Activated naive CD4-positive, alpha-beta T cell treated with anti-CD3 and anti-CD28 coated beads for 36 hours (primary cell): Measurements from ENCODE around the gene LDLRAD3. TPM values are rescaled to one million over a fixed set of nuclear protein-coding genes. Genes with fewer than 3 reads are reported as not detected.

Experiments used
- CTCF ChIA-PET: fragments of 350-600 bp; sonication (Branson Sonifier 250); formaldehyde crosslinking; loops from one replicate; lab custom pipeline; 2021; ENCODE audit warnings: antibody characterized with exemption; lab: Charles Lee
- DNase-seq: peaks from one replicate; pipeline ENCODE4 v3.0.0-alpha.2; 2020
- H3K27ac Mint-ChIP-seq: one replicate; pipeline ENCODE4 v1.8.0; 2021; ENCODE audit warnings: mild to moderate bottlenecking, mixed read lengths
- H3K27me3 Mint-ChIP-seq: one replicate; pipeline ENCODE4 v1.8.0; 2021; ENCODE audit warnings: low read depth, mixed read lengths
- H3K36me3 Mint-ChIP-seq: one replicate; pipeline ENCODE4 v1.8.0; 2021; ENCODE audit warnings: low read depth, mixed read lengths
- H3K4me1 Mint-ChIP-seq: one replicate; pipeline ENCODE4 v1.8.0; 2021; ENCODE audit warnings: low read depth, mixed read lengths
- H3K4me3 Mint-ChIP-seq: one replicate; pipeline ENCODE4 v1.8.0; 2021; ENCODE audit warnings: mild to moderate bottlenecking, moderate library complexity, mixed read lengths
- H3K9me3 Mint-ChIP-seq: one replicate; pipeline ENCODE4 v1.8.0; 2021; ENCODE audit warnings: mixed read lengths
- intact Hi-C: fragments of 100-400 bp; cut with micrococcal nuclease; formaldehyde crosslinking; loops from one replicate; pipeline ENCODE4 v1.15.1; 2023
- total RNA-seq, 2 experiments: library from RNA; stranded (reverse); gene quantifications; one replicate each; pipeline ENCODE4 v1.2.3, GENCODE V29; 2021

Gene LDLRAD3
- total RNA-seq, 2 experiments from 2014 or later, result 0.17 to 0.22 TPM

- Mint-ChIP-seq H3K36me3 (no peaks in the 10 kb centered on the region), H3K4me3 (no peak overlapping the region), H3K9me3 (peaks cover 8% of the 10 kb centered on the region), H3K27ac (no peak overlapping the region), H3K27me3 (peaks cover 4% of the 10 kb centered on the region), H3K4me1 (no peaks in the 10 kb centered on the region)
- CTCF ChIA-PET, result no interaction called here
- no peak for DNase-seq
- intact Hi-C loops, result no loop called here
These were observed 279.2 kb downstream of the LDLRAD3 start for GRCh38 chr11:36222831-36223635.

DNA sequence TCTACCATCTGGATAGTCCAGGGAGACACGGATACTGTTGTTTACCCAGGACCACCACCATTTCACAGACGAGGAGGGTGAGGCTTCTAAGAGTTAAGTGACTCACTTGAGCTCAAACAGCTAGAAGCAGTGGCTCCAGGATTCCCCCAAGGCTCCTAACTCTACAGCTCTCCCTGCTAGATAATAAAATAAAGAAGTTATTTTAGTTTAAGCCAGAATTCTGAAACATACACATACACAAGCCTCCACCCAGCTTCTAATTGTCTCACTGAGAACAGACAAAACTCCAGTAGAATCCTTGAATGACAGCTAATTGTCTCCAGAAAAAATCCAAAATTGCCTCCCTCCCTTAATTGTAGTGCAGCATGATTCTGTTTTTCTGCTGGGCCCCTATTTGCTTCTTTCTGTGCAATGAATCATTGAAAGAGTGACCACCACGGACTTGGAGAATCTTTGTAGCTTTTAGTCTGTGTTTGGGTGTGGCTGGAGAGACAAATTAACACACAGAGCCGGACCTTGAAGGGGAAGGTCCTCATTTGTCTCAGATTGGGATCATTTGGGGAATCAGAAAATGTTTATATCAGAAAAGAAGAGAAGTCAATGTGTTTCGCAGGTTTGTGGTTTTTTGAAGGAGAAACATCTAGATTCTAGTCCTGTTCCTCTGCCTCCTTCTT, 280.5 kb downstream of the LDLRAD3 start:
- Mint-ChIP-seq H3K36me3 (no peaks in the 10 kb centered on the region), H3K9me3 (peaks cover 8% of the 10 kb centered on the region), H3K27ac (no peak overlapping the region), H3K27me3 (peaks cover 4% of the 10 kb centered on the region), H3K4me3 (no peak overlapping the region), H3K4me1 (no peaks in the 10 kb centered on the region)
- no peak for DNase-seq
- intact Hi-C loops, result no loop called here
- CTCF ChIA-PET, result no interaction called here

- no peaks in the 10 kb centered on the region for H3K4me1 Mint-ChIP-seq
- no peak overlapping the region for H3K27ac Mint-ChIP-seq
- H3K9me3 Mint-ChIP-seq, result no peaks in the 10 kb centered on the region
- no peaks in the 10 kb centered on the region for H3K36me3 Mint-ChIP-seq
- no peak overlapping the region for H3K4me3 Mint-ChIP-seq
- intact Hi-C loops, result no loop called here
- no peak for DNase-seq
- CTCF ChIA-PET, result no interaction called here
- peaks cover under 1% of the 10 kb centered on the region for H3K27me3 Mint-ChIP-seq
These were observed 283.2 kb downstream of the LDLRAD3 start for GRCh38 chr11:36227044-36227443.

GRCh38 chr11:36228689-36229088, 284.8 kb downstream of the LDLRAD3 start:
- Mint-ChIP-seq H3K4me1 (no peaks in the 10 kb centered on the region), H3K4me3 (no peak overlapping the region), H3K9me3 (no peaks in the 10 kb centered on the region), H3K36me3 (no peaks in the 10 kb centered on the region), H3K27me3 (peaks cover 6% of the 10 kb centered on the region), H3K27ac (no peak overlapping the region)
- intact Hi-C loops, result no loop called here
- DNase-seq, result no peak
- CTCF ChIA-PET, result no interaction called here

- Mint-ChIP-seq H3K9me3 (no peaks in the 10 kb centered on the region), H3K4me3 (no peak overlapping the region), H3K27me3 (peaks cover 6% of the 10 kb centered on the region), H3K36me3 (no peaks in the 10 kb centered on the region), H3K27ac (no peak overlapping the region), H3K4me1 (no peaks in the 10 kb centered on the region)
- CTCF ChIA-PET, result no interaction called here
- no peak for DNase-seq
- intact Hi-C loops, result no loop called here
These were observed 285.3 kb downstream of the LDLRAD3 start for GRCh38 chr11:36229091-36229705.

GRCh38 chr11:36230779-36231699, 287.2 kb downstream of the LDLRAD3 start:
- Mint-ChIP-seq H3K9me3 (no peaks in the 10 kb centered on the region), H3K4me1 (no peaks in the 10 kb centered on the region), H3K27me3 (peaks cover 6% of the 10 kb centered on the region), H3K4me3 (no peak overlapping the region), H3K27ac (no peak overlapping the region), H3K36me3 (no peaks in the 10 kb centered on the region)
- intact Hi-C loops, result no loop called here
- no peak for DNase-seq
- CTCF ChIA-PET, result interaction anchor here (0.7 kb wide), 1 partner anchor 409 kb away, joined by 3 read pairs; no protein-coding TSS in a partner anchor

DNA sequence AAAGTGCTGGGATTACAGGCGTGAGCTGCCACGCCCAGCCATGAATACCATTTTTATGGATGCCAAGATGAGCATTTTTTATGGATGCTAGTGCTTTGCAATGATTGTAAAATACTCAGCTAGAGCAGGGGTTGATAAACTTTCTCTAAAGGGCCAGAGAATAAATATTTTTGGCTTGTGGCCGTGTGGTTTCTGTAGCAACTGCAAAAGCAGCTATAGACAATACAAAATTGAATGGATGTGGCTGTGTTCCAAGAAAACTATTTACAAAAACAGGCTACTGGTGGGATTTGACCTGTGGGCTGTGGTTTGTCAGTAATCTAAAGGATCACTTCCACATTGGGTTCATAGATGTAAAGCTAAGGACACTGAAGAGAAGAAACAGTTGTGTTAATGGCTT, 289.3 kb downstream of the LDLRAD3 start:
- Mint-ChIP-seq H3K36me3 (no peaks in the 10 kb centered on the region), H3K27ac (no peak overlapping the region), H3K27me3 (peaks cover 15% of the 10 kb centered on the region), H3K9me3 (no peaks in the 10 kb centered on the region), H3K4me3 (no peak overlapping the region), H3K4me1 (no peaks in the 10 kb centered on the region)
- CTCF ChIA-PET, result interaction anchor here (0.7 kb wide), 2 partner anchors 33 to 765 kb away, joined by 3 read pairs; no protein-coding TSS in a partner anchor
- no peak for DNase-seq
- intact Hi-C loops, result no loop called here

- Mint-ChIP-seq H3K36me3 (no peaks in the 10 kb centered on the region), H3K4me1 (no peaks in the 10 kb centered on the region), H3K9me3 (no peaks in the 10 kb centered on the region), H3K27me3 (peaks cover 15% of the 10 kb centered on the region), H3K27ac (no peak overlapping the region), H3K4me3 (no peak overlapping the region)
- CTCF ChIA-PET, result interaction anchor here (1.5 kb wide), 1 partner anchor 32 kb away, joined by 5 read pairs; no protein-coding TSS in a partner anchor
- intact Hi-C loops, result no loop called here
- DNase-seq, result no peak
These were observed 291.0 kb downstream of the LDLRAD3 start for GRCh38 chr11:36234825-36235224.

DNA sequence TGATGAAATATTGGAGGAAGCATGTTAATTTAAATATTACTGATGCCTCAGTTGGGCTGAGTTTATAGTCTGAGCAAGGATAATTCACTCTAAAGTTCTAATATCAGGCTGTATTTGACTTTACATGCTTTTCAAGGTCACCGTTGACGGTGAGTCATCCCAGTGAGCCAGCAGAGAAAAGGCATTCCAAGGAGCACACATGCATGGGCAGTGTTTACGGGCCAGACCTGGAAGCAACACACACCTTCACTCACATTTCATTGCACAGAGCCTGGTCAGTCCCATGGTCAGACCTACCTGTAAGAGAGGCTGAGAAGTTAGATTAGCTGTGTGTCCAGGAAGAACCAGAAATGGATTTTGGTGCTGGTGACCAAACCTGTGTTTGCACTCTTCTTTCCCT, 291.9 kb downstream of the LDLRAD3 start:
- no peak overlapping the region for H3K4me3 Mint-ChIP-seq
- no peaks in the 10 kb centered on the region for H3K36me3 Mint-ChIP-seq
- no peak for DNase-seq
- CTCF ChIA-PET, result interaction anchor here (0.6 to 1.5 kb wide), 2 partner anchors 31 to 748 kb away, joined by 3 to 5 read pairs; no protein-coding TSS in a partner anchor
- no peak overlapping the region for H3K27ac Mint-ChIP-seq
- H3K9me3 Mint-ChIP-seq, result no peaks in the 10 kb centered on the region
- peaks cover 17% of the 10 kb centered on the region for H3K27me3 Mint-ChIP-seq
- intact Hi-C loops, result no loop called here
- no peaks in the 10 kb centered on the region for H3K4me1 Mint-ChIP-seq

- CTCF ChIA-PET, result interaction anchor here (0.6 kb wide), 1 partner anchor 241 kb away, joined by 3 read pairs; no protein-coding TSS in a partner anchor
- intact Hi-C loops, result no loop called here
- H3K27ac Mint-ChIP-seq, result no peak overlapping the region
- no peak for DNase-seq
- peaks cover 16% of the 10 kb centered on the region for H3K27me3 Mint-ChIP-seq
- H3K36me3 Mint-ChIP-seq, result no peaks in the 10 kb centered on the region
- H3K9me3 Mint-ChIP-seq, result no peaks in the 10 kb centered on the region
- H3K4me3 Mint-ChIP-seq, result no peak overlapping the region
- H3K4me1 Mint-ChIP-seq, result no peaks in the 10 kb centered on the region
These were observed 293.5 kb downstream of the LDLRAD3 start for GRCh38 chr11:36237391-36237790.

DNA sequence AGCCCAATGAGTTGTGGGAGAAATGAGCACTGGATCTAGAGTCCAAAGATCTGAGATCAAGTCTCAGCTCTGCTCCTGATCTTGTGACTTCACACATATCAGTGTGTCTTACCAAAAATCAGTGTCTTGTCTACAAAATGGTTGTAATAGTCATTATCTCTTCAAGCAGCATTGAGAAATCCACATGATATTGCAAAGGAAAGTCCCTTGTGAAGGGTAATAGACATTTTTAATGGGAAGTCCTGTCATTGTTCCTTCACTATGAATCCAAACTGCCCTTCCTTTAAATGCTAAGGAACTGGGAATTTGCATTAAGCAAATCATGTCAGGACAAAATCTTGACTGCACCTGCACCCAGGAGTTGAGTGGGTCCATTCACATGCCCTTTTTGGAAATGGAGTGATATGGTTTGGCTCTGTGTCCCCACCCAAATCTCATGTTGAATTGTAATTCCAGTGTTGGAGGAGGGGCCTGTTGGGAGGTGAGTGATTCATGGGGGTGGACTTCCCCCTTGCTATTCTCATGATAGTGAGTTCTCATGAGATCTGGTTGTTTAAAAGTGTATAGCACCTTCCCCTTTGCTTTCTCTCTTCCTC, 294.3 kb downstream of the LDLRAD3 start:
- DNase-seq, result no peak
- CTCF ChIA-PET, result interaction anchor here (0.6 kb wide), 1 partner anchor 241 kb away, joined by 3 read pairs; no protein-coding TSS in a partner anchor
- peaks cover 13% of the 10 kb centered on the region for H3K27me3 Mint-ChIP-seq
- intact Hi-C loops, result no loop called here
- no peaks in the 10 kb centered on the region for H3K4me1 Mint-ChIP-seq
- H3K4me3 Mint-ChIP-seq, result no peak overlapping the region
- no peaks in the 10 kb centered on the region for H3K36me3 Mint-ChIP-seq
- H3K9me3 Mint-ChIP-seq, result no peaks in the 10 kb centered on the region
- no peak overlapping the region for H3K27ac Mint-ChIP-seq
